ENCODE measurements around the gene DCTN2. TPM values are rescaled to one million over a fixed set of nuclear protein-coding genes. Genes with fewer than 3 reads are reported as not detected.

The DCTN2 gene
- total and polyA plus RNA-seq, 8 donors, result 104 to 162 (median 155) TPM

Small RNA genes lying within 50 kb of the gene (microRNA-seq; reads per million reads assigned to microRNA genes)
- gene MIR616 (0.82 to 2.7 reads per million in 2 donors), gene MIR6758 (0.14 to 0.17 reads per million in 2 donors)

Other genes with a start within 250 kb of the DCTN2 start
- gene R3HDM2, start 116.1 kb downstream of the DCTN2 start, total RNA-seq, result 10 to 100 TPM; 52.4 to 62.5 TPM
- 10 to 100 TPM; 66.5 to 92.3 (median 83.8) TPM for gene R3HDM2, start 116.1 kb downstream of the DCTN2 start, polyA plus RNA-seq (ENCODE audit: insufficient read length in 6 of 6)
- not detected for gene INHBC, start 112.4 kb downstream of the DCTN2 start, total RNA-seq
- under 1 TPM in 5 of 6 donors, not detected in 1; 0.16 to 0.29 (median 0.24) TPM for gene INHBC, start 112.4 kb downstream of the DCTN2 start, polyA plus RNA-seq (ENCODE audit: insufficient read length in 6 of 6)
- gene INHBE, start 91.9 kb downstream of the DCTN2 start, total RNA-seq, result under 1 TPM in 1 of 2 donors, not detected in 1; 0.52 TPM
- 1 to 10 TPM in 2 of 6 donors, under 1 TPM in 4; 0.58 to 1.4 (median 0.78) TPM for gene INHBE, start 91.9 kb downstream of the DCTN2 start, polyA plus RNA-seq (ENCODE audit: insufficient read length in 6 of 6)
- 1 to 10 TPM; 1.9 to 7.2 TPM for gene GLI1, start 87.4 kb downstream of the DCTN2 start, total RNA-seq
- 10 to 100 TPM; 27.7 to 38.3 (median 33.0) TPM for gene GLI1, start 87.4 kb downstream of the DCTN2 start, polyA plus RNA-seq (ENCODE audit: insufficient read length in 6 of 6)
- 100 to 1,000 TPM in 1 of 2 donors, 10 to 100 TPM in 1; 24.2 to 125 TPM for gene ARHGAP9, start 67.3 kb downstream of the DCTN2 start, total RNA-seq
- gene ARHGAP9, start 67.3 kb downstream of the DCTN2 start, polyA plus RNA-seq (ENCODE audit: insufficient read length in 6 of 6), result 1 to 10 TPM; 4.4 to 6.4 (median 5.2) TPM
- 100 to 1,000 TPM; 113 to 168 TPM for gene MARS1, start 59.1 kb downstream of the DCTN2 start, total RNA-seq
- gene MARS1, start 59.1 kb downstream of the DCTN2 start, polyA plus RNA-seq (ENCODE audit: insufficient read length in 6 of 6), result 100 to 1,000 TPM in 3 of 6 donors, 10 to 100 TPM in 3; 92.5 to 153 (median 103) TPM
- 10 to 100 TPM; 18.3 to 27.2 TPM for gene DDIT3, start 26.7 kb downstream of the DCTN2 start, total RNA-seq
- gene DDIT3, start 26.7 kb downstream of the DCTN2 start, polyA plus RNA-seq (ENCODE audit: insufficient read length in 6 of 6), result 10 to 100 TPM; 16.4 to 29.4 (median 19.3) TPM
- gene MBD6, start 24.4 kb downstream of the DCTN2 start, total RNA-seq, result 100 to 1,000 TPM in 1 of 2 donors, 10 to 100 TPM in 1; 69.1 to 111 TPM
- gene MBD6, start 24.4 kb downstream of the DCTN2 start, polyA plus RNA-seq (ENCODE audit: insufficient read length in 6 of 6), result 10 to 100 TPM; 61.3 to 84.6 (median 73.2) TPM
- gene KIF5A, start 2.9 kb upstream of the DCTN2 start, total RNA-seq, result under 1 TPM; 0.38 to 0.50 TPM
- gene KIF5A, start 2.9 kb upstream of the DCTN2 start, polyA plus RNA-seq (ENCODE audit: insufficient read length in 6 of 6), result 1 to 10 TPM; 4.3 to 6.5 (median 5.4) TPM
- 10 to 100 TPM; 43.4 to 44.1 TPM for gene PIP4K2C, start 44.0 kb upstream of the DCTN2 start, total RNA-seq
- 10 to 100 TPM; 17.0 to 22.2 (median 21.3) TPM for gene PIP4K2C, start 44.0 kb upstream of the DCTN2 start, polyA plus RNA-seq (ENCODE audit: insufficient read length in 6 of 6)
- gene DTX3, start 57.6 kb upstream of the DCTN2 start, total RNA-seq, result 10 to 100 TPM; 20.1 to 30.4 TPM
- gene DTX3, start 57.6 kb upstream of the DCTN2 start, polyA plus RNA-seq (ENCODE audit: insufficient read length in 6 of 6), result 10 to 100 TPM; 51.3 to 64.8 (median 57.2) TPM
- 10 to 100 TPM; 16.5 to 20.0 TPM for gene ARHGEF25, start 64.2 kb upstream of the DCTN2 start, total RNA-seq
- 10 to 100 TPM; 45.1 to 53.4 (median 46.4) TPM for gene ARHGEF25, start 64.2 kb upstream of the DCTN2 start, polyA plus RNA-seq (ENCODE audit: insufficient read length in 6 of 6)
- 1 to 10 TPM; 2.0 to 3.8 TPM for gene B4GALNT1, start 86.0 kb upstream of the DCTN2 start, total RNA-seq
- gene B4GALNT1, start 86.0 kb upstream of the DCTN2 start, polyA plus RNA-seq (ENCODE audit: insufficient read length in 6 of 6), result 1 to 10 TPM in 5 of 6 donors, under 1 TPM in 1; 0.78 to 1.8 (median 1.3) TPM
- gene OS9, start 146.9 kb upstream of the DCTN2 start, total RNA-seq, result 100 to 1,000 TPM; 282 to 321 TPM
- gene OS9, start 146.9 kb upstream of the DCTN2 start, polyA plus RNA-seq (ENCODE audit: insufficient read length in 6 of 6), result 100 to 1,000 TPM; 200 to 228 (median 219) TPM
- 1 to 10 TPM; 1.9 to 5.8 TPM for gene AGAP2, start 191.6 kb upstream of the DCTN2 start, total RNA-seq
- under 1 TPM; 0.31 to 0.57 (median 0.48) TPM for gene AGAP2, start 191.6 kb upstream of the DCTN2 start, polyA plus RNA-seq (ENCODE audit: insufficient read length in 6 of 6)
- 10 to 100 TPM; 33.5 to 40.0 TPM for gene TSPAN31, start 197.8 kb upstream of the DCTN2 start, total RNA-seq
- 10 to 100 TPM; 69.2 to 83.8 (median 76.5) TPM for gene TSPAN31, start 197.8 kb upstream of the DCTN2 start, polyA plus RNA-seq (ENCODE audit: insufficient read length in 6 of 6)
- gene CDK4, start 205.1 kb upstream of the DCTN2 start, total RNA-seq, result 100 to 1,000 TPM in 1 of 2 donors, 10 to 100 TPM in 1; 80.1 to 130 TPM
- 100 to 1,000 TPM; 215 to 269 (median 245) TPM for gene CDK4, start 205.1 kb upstream of the DCTN2 start, polyA plus RNA-seq (ENCODE audit: insufficient read length in 6 of 6)
- 10 to 100 TPM; 17.4 to 22.4 TPM for gene MARCHF9, start 207.9 kb upstream of the DCTN2 start, total RNA-seq
- 10 to 100 TPM; 16.5 to 22.6 (median 19.5) TPM for gene MARCHF9, start 207.9 kb upstream of the DCTN2 start, polyA plus RNA-seq (ENCODE audit: insufficient read length in 6 of 6)
- 1 to 10 TPM; 1.5 to 4.7 TPM for gene CYP27B1, start 219.9 kb upstream of the DCTN2 start, total RNA-seq
- gene CYP27B1, start 219.9 kb upstream of the DCTN2 start, polyA plus RNA-seq (ENCODE audit: insufficient read length in 6 of 6), result 1 to 10 TPM in 4 of 6 donors, under 1 TPM in 2; 0.58 to 3.4 (median 1.4) TPM
- 10 to 100 TPM; 17.3 to 39.2 TPM for gene METTL1, start 224.9 kb upstream of the DCTN2 start, total RNA-seq
- gene METTL1, start 224.9 kb upstream of the DCTN2 start, polyA plus RNA-seq (ENCODE audit: insufficient read length in 6 of 6), result 10 to 100 TPM; 26.3 to 40.2 (median 30.6) TPM
- gene EEF1AKMT3, start 225.4 kb upstream of the DCTN2 start, total RNA-seq, result 1 to 10 TPM; 6.2 to 6.3 TPM
- gene EEF1AKMT3, start 225.4 kb upstream of the DCTN2 start, polyA plus RNA-seq (ENCODE audit: insufficient read length in 6 of 6), result 10 to 100 TPM; 14.7 to 19.7 (median 17.2) TPM
- 10 to 100 TPM; 25.6 to 26.2 TPM for gene TSFM, start 235.6 kb upstream of the DCTN2 start, total RNA-seq
- 10 to 100 TPM; 26.9 to 35.3 (median 31.5) TPM for gene TSFM, start 235.6 kb upstream of the DCTN2 start, polyA plus RNA-seq (ENCODE audit: insufficient read length in 6 of 6)

All from left lung (tissue), 8 donors.